Stomach smooth muscle (tissue), 2 donors: ENCODE measurements around the gene CHI3L2.

ENCODE experiments used
- H3K27ac ChIP-seq: one replicate; pipeline ENCODE4 v1.7.0; 2013; ENCODE audit warnings: mild to moderate bottlenecking, low read length, inconsistent platforms
- H3K27me3 ChIP-seq, 2 donors: one replicate each; pipeline ENCODE4 v1.7.0; 2013; ENCODE audit warnings: low read length in 2 of 2; ENCODE audit not compliant: insufficient read depth in 2 of 2, control insufficient read depth in 1 of 2
- H3K36me3 ChIP-seq, 2 donors: one replicate each; pipeline ENCODE4 v1.7.0; 2013; ENCODE audit warnings: low read length in 2 of 2; ENCODE audit not compliant: control insufficient read depth in 2 of 2, insufficient read depth in 2 of 2
- H3K4me1 ChIP-seq: one replicate; pipeline ENCODE4 v1.7.0; 2013; ENCODE audit warnings: low read length; ENCODE audit not compliant: control insufficient read depth, insufficient read depth
- H3K4me3 ChIP-seq, 2 donors: one replicate each; pipeline ENCODE4 v1.7.0; 2013; ENCODE audit warnings: low read length in 2 of 2
- H3K9ac ChIP-seq, 2 donors: one replicate each; pipeline ENCODE4 v1.7.0; 2013; ENCODE audit warnings: low read length in 2 of 2, mild to moderate bottlenecking in 1 of 2
- H3K9me3 ChIP-seq, 2 donors: one replicate each; pipeline ENCODE4 v1.7.0; 2013; ENCODE audit warnings: low read length in 2 of 2; ENCODE audit not compliant: control insufficient read depth in 2 of 2
- donor health status: healthy.
- donor health status: Pancreatic carcinoma.

CHI3L2 gene

GRCh38 chr1:111227434-111227833 is at the start of gene CHI3L2:
CHI3L2 (plus strand) TSS chr1:111227713; CDS start chr1:111227730, 17 bp downstream.
- Histone ChIP-seq H3K4me3 (no peak within 1 kb of the TSS), H3K9ac (no peak within 1 kb of the TSS), H3K9me3 (no peaks in the 10 kb centered on the region)

GRCh38 chr1:111179968-111180533 is 47.5 kb upstream of the CHI3L2 start:
- no peak overlapping the region for H3K4me3 ChIP-seq
- no peaks in the 10 kb centered on the region for H3K27me3 ChIP-seq
- H3K27ac ChIP-seq, result no peak overlapping the region
- H3K9me3 ChIP-seq, result no peaks in the 10 kb centered on the region
- peaks cover 17 to 26% of the 10 kb centered on the region in 2 donors for H3K36me3 ChIP-seq
- H3K9ac ChIP-seq, result no peak overlapping the region
- H3K4me1 ChIP-seq, result no peaks in the 10 kb centered on the region

More at GRCh38 chr1:111227434-111227833, at the start of gene CHI3L2:
- no peaks in the 10 kb centered on the region for H3K36me3 ChIP-seq
- H3K27ac ChIP-seq, result no peak within 1 kb of the TSS
- H3K4me1 ChIP-seq, result no peaks in the 10 kb centered on the region
- H3K27me3 ChIP-seq, result no peaks in the 10 kb centered on the region

GRCh38 chr1:111182052-111182451 is 45.5 kb upstream of the CHI3L2 start:
- Histone ChIP-seq H3K9ac (no peak overlapping the region), H3K9me3 (no peaks in the 10 kb centered on the region), H3K27ac (no peak overlapping the region), H3K4me1 (no peaks in the 10 kb centered on the region), H3K4me3 (no peak overlapping the region), H3K36me3 (peaks cover 21 to 35% of the 10 kb centered on the region in 2 donors), H3K27me3 (no peaks in the 10 kb centered on the region)

- no peak overlapping the region for H3K9ac ChIP-seq
- H3K9me3 ChIP-seq, result no peaks in the 10 kb centered on the region
- no peaks in the 10 kb centered on the region for H3K4me1 ChIP-seq
- H3K4me3 ChIP-seq, result no peak overlapping the region
- H3K27ac ChIP-seq, result no peak overlapping the region
- H3K27me3 ChIP-seq, result no peaks in the 10 kb centered on the region
- peaks cover 33 to 47% of the 10 kb centered on the region in 2 donors for H3K36me3 ChIP-seq
These were observed 44.0 kb upstream of the CHI3L2 start for GRCh38 chr1:111183308-111184069.

- Histone ChIP-seq H3K9ac (no peak overlapping the region), H3K27me3 (no peaks in the 10 kb centered on the region), H3K36me3 (peaks cover 36 to 50% of the 10 kb centered on the region in 2 donors), H3K4me1 (no peaks in the 10 kb centered on the region), H3K9me3 (no peaks in the 10 kb centered on the region), H3K27ac (no peak overlapping the region), H3K4me3 (no peak overlapping the region)
These were observed 42.9 kb upstream of the CHI3L2 start for GRCh38 chr1:111184663-111185062.

- Histone ChIP-seq H3K27ac (no peak overlapping the region), H3K4me3 (no peak overlapping the region), H3K9ac (no peak overlapping the region), H3K4me1 (peaks cover 7% of the 10 kb centered on the region), H3K36me3 (peaks cover 21 to 25% of the 10 kb centered on the region in 2 donors), H3K27me3 (no peaks in the 10 kb centered on the region), H3K9me3 (no peaks in the 10 kb centered on the region)
These were observed 36.5 kb upstream of the CHI3L2 start for GRCh38 chr1:111190931-111191451.

- Histone ChIP-seq H3K36me3 (peaks cover 21% of the 10 kb centered on the region in 2 donors), H3K4me3 (no peak overlapping the region), H3K27me3 (no peaks in the 10 kb centered on the region)
These were observed 36.0 kb upstream of the CHI3L2 start for GRCh38 chr1:111191496-111191895.

GRCh38 chr1:111192074-111192473 is 35.4 kb upstream of the CHI3L2 start:
- H3K27ac ChIP-seq, result no peak overlapping the region
- no peaks in the 10 kb centered on the region for H3K9me3 ChIP-seq
- peaks cover 7% of the 10 kb centered on the region for H3K4me1 ChIP-seq
- no peaks in the 10 kb centered on the region for H3K27me3 ChIP-seq
- no peak overlapping the region for H3K9ac ChIP-seq
- peaks cover 15 to 16% of the 10 kb centered on the region in 2 donors for H3K36me3 ChIP-seq
- H3K4me3 ChIP-seq, result no peak overlapping the region

More at GRCh38 chr1:111191496-111191895, 36.0 kb upstream of the CHI3L2 start:
- H3K4me1 ChIP-seq, result peaks cover 7% of the 10 kb centered on the region
- no peaks in the 10 kb centered on the region for H3K9me3 ChIP-seq
- no peak overlapping the region for H3K27ac ChIP-seq
- H3K9ac ChIP-seq, result no peak overlapping the region

GRCh38 chr1:111192658-111193519 is 34.6 kb upstream of the CHI3L2 start:
- no peak overlapping the region for H3K4me3 ChIP-seq
- no peak overlapping the region for H3K9ac ChIP-seq
- H3K27me3 ChIP-seq, result peaks cover 0 to 2% of the 10 kb centered on the region in 2 donors
- no peaks in the 10 kb centered on the region for H3K9me3 ChIP-seq
- H3K4me1 ChIP-seq, result peaks cover 7% of the 10 kb centered on the region
- peaks cover 8% of the 10 kb centered on the region in 2 donors for H3K36me3 ChIP-seq
- H3K27ac ChIP-seq, result no peak overlapping the region

- Histone ChIP-seq H3K4me1 (peaks cover 7% of the 10 kb centered on the region), H3K36me3 (no peaks in the 10 kb centered on the region), H3K9ac (no peak overlapping the region), H3K27me3 (peaks cover 0 to 3% of the 10 kb centered on the region in 2 donors), H3K9me3 (no peaks in the 10 kb centered on the region), H3K27ac (no peak overlapping the region), H3K4me3 (no peak overlapping the region)
These were observed 33.6 kb upstream of the CHI3L2 start for GRCh38 chr1:111193712-111194480.
